Transverse colon (tissue), 4 donors: ENCODE data around the gene AIMP1. TPM values are rescaled to one million over a fixed set of nuclear protein-coding genes. Genes with fewer than 3 reads are reported as not detected.

Experiments
- DNase-seq: peaks from one replicate; pipeline ENCODE4 v3.0.0-alpha.2; 2019
- H3K27ac ChIP-seq, 4 donors: fragments of 200-600 bp; sonication (generic); 2 replicates each; pipeline ENCODE4 v1.5.1; 2016 to 2018; ENCODE audit warnings: inconsistent platforms in 4 of 4
- H3K27me3 ChIP-seq: fragments of 200-600 bp; sonication (generic); 2 replicates; pipeline ENCODE4 v1.5.1; 2017; ENCODE audit warnings: inconsistent platforms
- H3K36me3 ChIP-seq, 4 donors: fragments of 200-600 bp; sonication (generic); 2 replicates each; pipeline ENCODE4 v1.5.1; 2017 to 2019; ENCODE audit warnings: inconsistent platforms in 4 of 4
- H3K4me1 ChIP-seq, 4 donors: fragments of 200-600 bp; sonication (generic); 2 replicates each; pipeline ENCODE4 v1.5.1; 2017 to 2020; ENCODE audit warnings: inconsistent platforms in 4 of 4
- H3K4me3 ChIP-seq, 4 donors: fragments of 200-600 bp; sonication (generic); 1 replicate in 1 of 4; 2 replicates in 3 of 4; pipeline versions ENCODE4 v1.5.1 to v1.6.1; 2017 to 2019; ENCODE audit warnings: inconsistent platforms in 4 of 4
- H3K9me3 ChIP-seq, 2 donors: fragments of 200-600 bp; sonication (generic); 2 replicates each; pipeline ENCODE4 v1.5.1; 2017 to 2019; ENCODE audit warnings: inconsistent platforms in 2 of 2
- CTCF ChIP-seq, 5 experiments: fragments of 200-600 bp in 3 of 5; fragments of 450-650 bp in 2 of 5; sonication (generic) in 3 of 5; IDR thresholded peaks; 1 replicate in 2 of 5; 2 replicates in 3 of 5; pipeline ENCODE4 v1.5.1; 2016 to 2017; ENCODE audit warnings: antibody characterized with exemption in 5 of 5, inconsistent platforms in 3 of 5, mild to moderate bottlenecking in 2 of 5, moderate library complexity in 1 of 5
- EP300 ChIP-seq: sonication (generic); formaldehyde crosslinking; IDR thresholded peaks from one replicate; pipeline ENCODE4 v1.6.1; 2017; ENCODE audit warnings: antibody characterized with exemption, low read depth
- POLR2A ChIP-seq: fragments of 450-650 bp; IDR thresholded peaks from one replicate; pipeline ENCODE4 v1.6.1; 2016; ENCODE audit warnings: antibody characterized with exemption, mild to moderate bottlenecking, moderate library complexity
- POLR2AphosphoS5 ChIP-seq, 3 donors: sonication (generic); formaldehyde crosslinking; IDR thresholded peaks; one replicate each; pipeline ENCODE4 v1.6.1; 2016; ENCODE audit warnings: antibody characterized with exemption in 3 of 3
- WGBS, 2 donors: methylation state at CpG; one replicate each; pipeline ENCODE4 v1.1.5; 2018; ENCODE audit warnings: low coverage in 1 of 2; 5-methylcytosine and 5-hydroxymethylcytosine counted together
- in situ Hi-C, 4 donors: fragments of 200-750 bp; cut with MboI; loops; one replicate each; pipeline versions ENCODE4 v1.15.0 to v1.15.1; 2017; ENCODE audit warnings: low sequenced_read_pairs in 3 of 4, low pct_ligation_motif_present in 1 of 4, low pct_unique_long_range_greater_than_20kb in 1 of 4
- intact Hi-C: fragments of 100-400 bp; cut with DNase I; formaldehyde crosslinking; loops from one replicate; pipeline ENCODE4 v1.15.1; 2023; ENCODE audit warnings: low total_unique reads
- total RNA-seq, 4 donors: library from RNA; depleted of rRNA; stranded (reverse); fragments of >200 nt; gene quantifications; one replicate each; pipeline ENCODE4 v1.1.0, GENCODE V29; 2016

Gene AIMP1
- total RNA-seq, 4 donors from 2014 or later = 4.9 to 24.1 (median 15.1) TPM

- Histone ChIP-seq H3K27me3 (no peaks in the 10 kb centered on the region), H3K36me3 (peaks cover 0 to 31% (median 16%) of the 10 kb centered on the region in 4 donors)
- TF ChIP-seq POLR2A = no peak
- no peak for TF ChIP-seq CTCF (IDR thresholded peaks at IDR 0.05)
- TF ChIP-seq POLR2AphosphoS5 (IDR thresholded peaks at IDR 0.05) = no peak
- no peak for TF ChIP-seq EP300
Observed at GRCh38 chr4:106323119-106323518, 6.8 kb downstream of the AIMP1 start.

GRCh38 chr4:106325800-106326199 lies 9.4 kb downstream of the AIMP1 start:
- H3K36me3 ChIP-seq = peaks cover 0 to 55% (median 19%) of the 10 kb centered on the region in 4 donors
- no peak overlapping the region for H3K27ac ChIP-seq
- TF ChIP-seq POLR2A = no peak
- TF ChIP-seq POLR2AphosphoS5 (IDR thresholded peaks at IDR 0.05) = no peak
- no peak for TF ChIP-seq EP300
- no peak for TF ChIP-seq CTCF (IDR thresholded peaks at IDR 0.05)
- H3K4me1 ChIP-seq = peaks cover 0 to 8% (median 0%) of the 10 kb centered on the region in 4 donors
- in situ Hi-C loops (no loop called here), intact Hi-C loops (no loop called here)
- no peaks in the 10 kb centered on the region for H3K27me3 ChIP-seq
- H3K4me3 ChIP-seq = no peak overlapping the region
- no peaks in the 10 kb centered on the region for H3K9me3 ChIP-seq
- no peak for DNase-seq

More at GRCh38 chr4:106323119-106323518, 6.8 kb downstream of the AIMP1 start:
- intact Hi-C loops (no loop called here), in situ Hi-C loops (no loop called here)
- H3K4me1 ChIP-seq = peaks cover 0 to 19% (median 1%) of the 10 kb centered on the region in 4 donors
- no peaks in the 10 kb centered on the region for H3K9me3 ChIP-seq
- no peak overlapping the region for H3K27ac ChIP-seq
- no peak overlapping the region for H3K4me3 ChIP-seq
- DNase-seq = no peak

- WGBS, 2 donors = 15 to 33% methylated on average over 1 of the region's 1 CpG
- Histone ChIP-seq H3K27me3 (no peaks in the 10 kb centered on the region), H3K9me3 (no peaks in the 10 kb centered on the region), H3K4me3 (no peak overlapping the region), H3K27ac (no peak overlapping the region), H3K4me1 (no peaks in the 10 kb centered on the region), H3K36me3 (peaks cover 0 to 86% (median 28%) of the 10 kb centered on the region in 4 donors)
- peak; percentile 23 to 62 (median 37) for TF ChIP-seq CTCF (IDR thresholded peaks at IDR 0.05)
- TF ChIP-seq EP300 = no peak
- intact Hi-C loops = no loop called here
- in situ Hi-C loops = no loop called here
- no peak for DNase-seq
Observed at GRCh38 chr4:106329041-106329618, 12.8 kb downstream of the AIMP1 start.

- WGBS, 2 donors = 82 to 84% methylated on average over 4 to 5 of the region's 5 CpGs
- H3K4me1 ChIP-seq = no peaks in the 10 kb centered on the region
- no peaks in the 10 kb centered on the region for H3K9me3 ChIP-seq
- in situ Hi-C loops (no loop called here), intact Hi-C loops (no loop called here)
- no peak overlapping the region for H3K27ac ChIP-seq
- H3K36me3 ChIP-seq = peaks cover 0 to 87% (median 24%) of the 10 kb centered on the region in 4 donors
- no peak overlapping the region for H3K4me3 ChIP-seq
- DNase-seq = no peak
- TF ChIP-seq POLR2AphosphoS5 (IDR thresholded peaks at IDR 0.05) (no peak), POLR2A (no peak), EP300 (no peak), CTCF (IDR thresholded peaks at IDR 0.05) (no peak)
- no peaks in the 10 kb centered on the region for H3K27me3 ChIP-seq
Observed at GRCh38 chr4:106333186-106333585, 16.8 kb downstream of the AIMP1 start.
